ENCODE measurements around the gene PAPLN.

Gene PAPLN

GRCh38 chr14:73246387-73247150 lies 9.3 kb downstream of the PAPLN start:
- no peak for DNase-seq

DNA sequence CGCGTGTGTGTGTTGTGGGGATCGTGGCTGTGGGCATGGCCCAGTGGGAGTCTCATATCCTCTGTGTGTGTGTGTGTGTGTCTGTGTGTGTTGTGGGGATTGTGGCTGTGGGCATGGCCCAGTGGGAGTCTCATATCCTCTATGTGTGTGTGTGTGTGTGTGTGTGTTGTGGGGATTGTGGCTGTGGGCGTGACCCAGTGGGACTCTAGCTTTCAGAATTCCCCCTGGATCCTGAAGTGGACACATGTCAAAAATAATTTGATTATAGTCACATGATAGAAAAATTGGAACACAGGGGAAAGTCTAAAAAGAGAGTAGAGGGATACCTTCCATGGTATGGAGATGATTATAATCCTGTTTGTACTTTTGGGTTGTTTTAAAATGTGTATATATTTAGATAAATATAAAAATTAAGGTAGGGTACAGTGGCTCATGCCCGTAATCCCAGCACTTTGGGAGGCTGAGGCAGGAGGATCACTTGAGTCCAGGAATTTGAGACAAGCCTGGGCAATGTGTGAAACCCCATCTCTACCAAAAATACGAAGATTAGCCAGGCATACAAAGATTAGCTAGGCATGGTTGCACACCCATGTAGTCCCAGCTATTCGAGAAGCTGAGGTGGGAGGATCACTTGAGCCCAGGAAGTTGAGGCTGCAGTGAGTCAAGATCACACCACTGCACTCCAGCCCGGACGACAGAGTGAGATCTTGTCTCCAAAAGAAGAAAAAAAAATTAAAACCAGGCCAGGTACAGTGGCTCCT lies 11.0 kb downstream of the PAPLN start:
- no peak for DNase-seq

- DNase-seq, result no peak
These were observed 11.8 kb downstream of the PAPLN start for GRCh38 chr14:73249108-73249507.

- no peak for DNase-seq
These were observed 12.4 kb downstream of the PAPLN start for GRCh38 chr14:73249564-73250316.

- no peak for DNase-seq
These were observed 13.0 kb downstream of the PAPLN start for GRCh38 chr14:73250317-73250713.

DNA sequence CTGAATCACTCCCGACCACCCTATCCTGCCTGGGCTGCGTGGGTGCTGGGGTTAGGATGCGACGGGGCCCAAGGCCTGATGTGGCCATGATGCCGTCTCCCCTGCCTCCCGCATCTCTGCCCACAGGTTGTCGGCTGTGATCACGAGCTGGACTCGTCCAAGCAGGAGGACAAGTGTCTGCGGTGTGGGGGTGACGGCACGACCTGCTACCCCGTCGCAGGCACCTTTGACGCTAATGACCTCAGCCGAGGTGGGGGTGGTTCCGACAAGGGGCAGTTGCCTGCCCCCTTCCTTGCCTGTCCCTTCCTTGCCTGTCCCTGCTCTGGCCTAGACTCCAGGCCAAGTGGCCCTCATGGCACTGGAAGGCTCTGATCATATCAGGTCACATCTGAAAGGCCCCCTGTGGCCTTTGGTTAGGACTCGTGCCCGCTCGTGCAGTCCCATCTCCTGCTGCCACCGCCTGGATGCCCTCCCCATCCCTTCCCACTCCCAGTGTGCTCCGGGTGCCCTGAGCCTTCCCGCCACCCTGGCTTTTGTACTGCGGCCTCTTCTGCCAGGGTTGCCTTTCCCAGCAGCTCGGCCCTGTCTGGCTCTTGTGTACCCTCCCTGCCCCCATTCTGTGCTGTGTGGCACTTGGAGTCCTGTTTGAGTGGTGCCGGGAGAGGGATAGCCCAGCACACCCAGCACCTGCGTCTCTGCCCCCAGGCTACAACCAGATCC lies 13.6 kb downstream of the PAPLN start:
- no peak for DNase-seq

GRCh38 chr14:73251516-73252215 lies 14.4 kb downstream of the PAPLN start:
- no peak for DNase-seq

- DNase-seq, result no peak
These were observed 15.4 kb downstream of the PAPLN start for GRCh38 chr14:73252491-73253322.

DNA sequence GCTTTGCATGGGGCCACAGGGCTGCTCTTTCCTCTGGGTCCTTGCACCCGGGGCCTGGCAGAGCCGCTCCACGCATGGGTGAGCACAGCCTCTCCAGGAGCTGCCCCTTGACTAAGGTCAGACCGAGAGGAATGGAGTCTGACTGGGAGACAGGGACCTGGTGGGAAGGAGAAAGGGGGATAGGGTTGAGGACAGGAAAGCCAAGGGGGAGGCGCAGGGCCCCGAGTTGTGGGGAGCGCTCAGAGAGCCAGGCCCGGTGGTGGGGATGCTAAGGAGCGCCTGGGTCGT lies 16.0 kb downstream of the PAPLN start:
- DNase-seq, result no peak

DNA sequence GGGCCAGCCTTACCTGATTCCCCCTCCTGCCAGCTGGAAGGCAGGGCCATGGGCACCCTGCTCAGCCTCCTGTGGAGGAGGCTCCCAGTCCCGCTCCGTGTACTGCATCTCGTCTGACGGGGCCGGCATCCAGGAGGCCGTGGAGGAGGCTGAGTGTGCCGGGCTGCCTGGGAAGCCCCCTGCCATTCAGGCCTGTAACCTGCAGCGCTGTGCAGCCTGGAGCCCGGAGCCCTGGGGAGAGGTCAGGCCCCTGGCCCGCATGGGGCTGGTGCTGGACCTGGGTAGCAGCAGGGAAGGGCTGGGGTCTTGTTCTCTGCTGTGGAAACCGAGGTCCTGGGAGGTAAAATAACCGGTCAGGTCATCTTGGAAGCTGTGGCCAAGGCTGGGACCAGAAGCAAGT lies 16.4 kb downstream of the PAPLN start:
- DNase-seq, result no peak

- DNase-seq, result no peak
These were observed 17.1 kb downstream of the PAPLN start for GRCh38 chr14:73254247-73255004.

- DNase-seq, result no peak
These were observed 17.7 kb downstream of the PAPLN start for GRCh38 chr14:73255005-73255400.

- no peak for DNase-seq
These were observed 18.5 kb downstream of the PAPLN start for GRCh38 chr14:73255693-73256225.

GRCh38 chr14:73258076-73258475 lies 20.8 kb downstream of the PAPLN start:
- no peak for DNase-seq

GRCh38 chr14:73258845-73259611 lies 21.7 kb downstream of the PAPLN start:
- no peak for DNase-seq

DNA sequence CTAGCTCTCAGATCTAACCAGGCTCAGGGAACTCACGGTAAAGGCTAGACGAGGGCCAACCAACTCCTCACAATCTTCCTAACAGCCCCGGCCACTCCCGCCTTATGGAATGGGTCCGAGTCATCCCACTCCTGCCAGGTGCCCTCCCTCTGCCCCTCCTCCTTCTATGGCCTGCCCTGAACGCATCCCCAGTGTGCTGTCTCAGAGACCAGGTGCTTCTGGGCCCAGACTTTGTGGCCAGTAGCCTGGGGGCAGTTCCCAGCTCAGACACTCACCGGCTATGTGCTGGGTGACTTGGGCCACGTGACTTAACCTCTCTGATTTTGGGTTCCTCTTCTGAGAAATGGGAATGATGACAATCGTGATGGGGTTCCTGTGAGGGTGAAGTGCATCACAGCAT lies 22.5 kb downstream of the PAPLN start:
- no peak for DNase-seq

DNA sequence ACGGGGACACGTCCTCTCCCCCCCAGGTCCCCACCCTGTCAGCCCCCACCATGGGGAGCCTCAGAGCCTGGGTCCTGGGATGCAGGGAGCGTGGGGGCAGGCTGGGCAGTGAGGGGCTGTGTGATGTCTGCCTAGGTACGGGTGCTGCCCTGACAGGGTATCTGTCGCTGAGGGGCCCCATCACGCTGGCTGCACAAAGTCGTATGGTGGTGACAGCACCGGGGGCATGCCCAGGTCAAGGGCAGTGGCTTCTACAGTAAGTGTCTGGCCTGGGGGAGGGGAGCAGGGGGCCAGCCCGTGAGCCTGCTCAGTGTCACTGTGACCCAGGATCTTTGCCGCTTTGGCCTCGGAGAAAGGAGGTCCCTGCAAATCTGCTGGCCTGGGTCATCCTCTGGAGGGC lies 23.3 kb downstream of the PAPLN start:
- no peak for DNase-seq

DNA sequence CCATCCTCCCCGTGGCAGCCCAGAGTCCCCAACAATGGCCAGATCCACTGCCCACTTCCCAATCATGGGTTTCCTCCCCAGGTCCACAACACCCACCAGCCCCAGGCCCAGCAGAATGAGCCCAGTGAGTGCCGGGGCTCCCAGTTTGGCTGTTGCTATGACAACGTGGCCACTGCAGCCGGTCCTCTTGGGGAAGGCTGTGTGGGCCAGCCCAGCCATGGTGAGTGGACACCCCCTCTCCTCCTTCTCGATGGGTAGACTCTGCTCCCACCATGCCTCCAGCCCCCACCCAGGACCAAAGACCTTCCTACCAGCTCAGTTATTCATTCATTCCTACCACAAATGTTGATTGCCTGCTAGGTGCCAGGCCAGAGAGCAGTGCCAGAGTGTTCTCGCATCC lies 23.8 kb downstream of the PAPLN start:
- no peak for DNase-seq

- DNase-seq, result no peak
These were observed 24.5 kb downstream of the PAPLN start for GRCh38 chr14:73261520-73262426.
